Eye (tissue), 1 donor: ENCODE measurements around the gene ZNF770.
"Not testable (repeated sequence)": the region's sequence is repeated elsewhere in the genome, so short reads cannot be mapped to it uniquely, and the experiment has no call there.

Source experiments
- DNase-seq: peaks from one replicate; pipeline ENCODE4 v3.0.0-alpha.2; 2015

Gene ZNF770

GRCh38 chr15:34976073-34976472 is 12.0 kb downstream of the ZNF770 start:
- DNase-seq, result no peak

GRCh38 chr15:34973512-34973911 is 14.6 kb downstream of the ZNF770 start:
- no peak for DNase-seq

GRCh38 chr15:34970098-34970643 is 17.9 kb downstream of the ZNF770 start:
- DNase-seq, result not testable (repeated sequence)

GRCh38 chr15:34969340-34970097 is 18.6 kb downstream of the ZNF770 start, which contains the start of gene AQR:
Gene AQR, minus strand, starts transcription at chr15:34969742. Its CDS starts 129 bp downstream, at chr15:34969613.
- peak; percentile 97 for DNase-seq

- no peak for DNase-seq
Observed at GRCh38 chr15:34964277-34964676, 23.8 kb downstream of the ZNF770 start.

- DNase-seq, result no peak
Observed at GRCh38 chr15:34953851-34954250, 34.2 kb downstream of the ZNF770 start.

- no peak for DNase-seq
Observed at GRCh38 chr15:34952481-34952880, 35.6 kb downstream of the ZNF770 start.

- no peak for DNase-seq
Observed at GRCh38 chr15:34951993-34952392, 36.1 kb downstream of the ZNF770 start.

GRCh38 chr15:34944936-34945335 is 43.2 kb downstream of the ZNF770 start:
- DNase-seq, result no peak

- no peak for DNase-seq
Observed at GRCh38 chr15:34943711-34944110, 44.4 kb downstream of the ZNF770 start.

- not testable (repeated sequence) for DNase-seq
Observed at GRCh38 chr15:34943264-34943663, 44.8 kb downstream of the ZNF770 start.

- no peak for DNase-seq
Observed at GRCh38 chr15:34942363-34942762, 45.7 kb downstream of the ZNF770 start.

- no peak for DNase-seq
Observed at GRCh38 chr15:34941831-34942230, 46.3 kb downstream of the ZNF770 start.

- DNase-seq, result no peak
Observed at GRCh38 chr15:34941185-34941698, 46.8 kb downstream of the ZNF770 start.

GRCh38 chr15:34933432-34933975 is 54.6 kb downstream of the ZNF770 start:
- DNase-seq, result no peak

- DNase-seq, result not testable (repeated sequence)
Observed at GRCh38 chr15:34928349-34928748, 59.7 kb downstream of the ZNF770 start.
